GM23338 (cell line): ENCODE data around the gene PCSK6.

Experiments used
- EZH2 ChIP-seq: fragments of 200-600 bp; sonication (generic); IDR thresholded peaks from one replicate; pipeline ENCODE4 v1.8.0; 2017; ENCODE audit warnings: antibody characterized with exemption, mild to moderate bottlenecking, low read depth; ENCODE audit not compliant: unreplicated experiment
- EZH2phosphoT487 ChIP-seq: fragments of 200-600 bp; sonication (generic); IDR thresholded peaks from one replicate; pipeline ENCODE4 v1.8.1; 2018; ENCODE audit warnings: antibody characterized with exemption; ENCODE audit not compliant: unreplicated experiment
- TF ChIP-seq, protein P1 (sequence below), 2 experiments: fragments of 200-600 bp in 1 of 2; sonication (generic) in 1 of 2; conservative IDR thresholded peaks; 2 replicates each; pipeline versions ENCODE4 v1.5.1 to v1.6.1; 2016 to 2017; ENCODE audit warnings: antibody characterized with exemption in 2 of 2, low read depth in 2 of 2, mild to moderate bottlenecking in 2 of 2, moderate library complexity in 1 of 2

DNA sequence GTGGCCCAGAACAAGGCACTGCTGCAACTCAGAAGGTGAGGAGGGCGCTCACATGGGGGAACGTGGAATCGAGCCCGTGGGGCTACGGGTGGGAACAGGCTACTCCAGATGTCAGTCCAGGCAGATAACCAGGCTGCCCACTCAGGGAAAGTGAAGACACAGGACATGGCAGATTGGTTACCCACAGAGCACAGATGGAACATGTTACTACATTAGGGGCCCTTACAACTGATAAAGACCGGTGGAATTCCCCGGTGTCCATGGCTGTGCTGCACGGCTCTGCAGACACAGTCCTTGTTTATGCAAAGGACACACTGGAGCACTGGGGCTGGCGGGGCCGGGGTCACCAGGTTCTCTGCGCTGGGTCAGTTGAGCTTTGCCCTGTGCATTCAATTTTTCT is 36.9 kb downstream of the PCSK6 start:
- TF ChIP-seq, protein P1, sequence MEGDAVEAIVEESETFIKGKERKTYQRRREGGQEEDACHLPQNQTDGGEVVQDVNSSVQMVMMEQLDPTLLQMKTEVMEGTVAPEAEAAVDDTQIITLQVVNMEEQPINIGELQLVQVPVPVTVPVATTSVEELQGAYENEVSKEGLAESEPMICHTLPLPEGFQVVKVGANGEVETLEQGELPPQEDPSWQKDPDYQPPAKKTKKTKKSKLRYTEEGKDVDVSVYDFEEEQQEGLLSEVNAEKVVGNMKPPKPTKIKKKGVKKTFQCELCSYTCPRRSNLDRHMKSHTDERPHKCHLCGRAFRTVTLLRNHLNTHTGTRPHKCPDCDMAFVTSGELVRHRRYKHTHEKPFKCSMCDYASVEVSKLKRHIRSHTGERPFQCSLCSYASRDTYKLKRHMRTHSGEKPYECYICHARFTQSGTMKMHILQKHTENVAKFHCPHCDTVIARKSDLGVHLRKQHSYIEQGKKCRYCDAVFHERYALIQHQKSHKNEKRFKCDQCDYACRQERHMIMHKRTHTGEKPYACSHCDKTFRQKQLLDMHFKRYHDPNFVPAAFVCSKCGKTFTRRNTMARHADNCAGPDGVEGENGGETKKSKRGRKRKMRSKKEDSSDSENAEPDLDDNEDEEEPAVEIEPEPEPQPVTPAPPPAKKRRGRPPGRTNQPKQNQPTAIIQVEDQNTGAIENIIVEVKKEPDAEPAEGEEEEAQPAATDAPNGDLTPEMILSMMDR (conservative IDR thresholded peaks at IDR 0.05; ENCODE audit: low read depth in 2 of 2), result no peak
- TF ChIP-seq EZH2phosphoT487 (no peak), EZH2 (no peak)
